Ishikawa (cell line): ENCODE data around the gene STPG2.

Experiments
- CEBPB ChIP-seq: IDR thresholded peaks from 2 replicates; pipeline ENCODE4 v1.6.1; 2012
- CREB1 ChIP-seq: IDR thresholded peaks from 2 replicates; pipeline ENCODE4 v1.6.1; 2012; ENCODE audit warnings: low read depth
- EGR1 ChIP-seq: IDR thresholded peaks from 2 replicates; pipeline ENCODE4 v1.6.1; 2012
- EP300 ChIP-seq: IDR thresholded peaks from 2 replicates; pipeline ENCODE4 v1.6.1; 2012; ENCODE audit warnings: borderline replicate concordance
- FOXM1 ChIP-seq: IDR thresholded peaks from 2 replicates; pipeline ENCODE4 v1.6.1; 2012; ENCODE audit warnings: low read depth, borderline replicate concordance
- MAX ChIP-seq: IDR thresholded peaks from 2 replicates; pipeline ENCODE4 v1.6.1; 2012
- NFIC ChIP-seq: IDR thresholded peaks from 2 replicates; pipeline ENCODE4 v1.6.1; 2012
- RAD21 ChIP-seq: IDR thresholded peaks from 2 replicates; pipeline ENCODE4 v1.6.1; 2012; ENCODE audit warnings: low read depth
- TAF1 ChIP-seq: IDR thresholded peaks from 2 replicates; pipeline ENCODE4 v1.6.1; 2012; ENCODE audit warnings: low read depth, mild to moderate bottlenecking
- TCF12 ChIP-seq: IDR thresholded peaks from 2 replicates; pipeline ENCODE4 v1.6.1; 2012; ENCODE audit warnings: low read depth
- TEAD4 ChIP-seq: IDR thresholded peaks from 2 replicates; pipeline ENCODE4 v1.6.1; 2012
- YY1 ChIP-seq: IDR thresholded peaks from 2 replicates; pipeline ENCODE4 v1.6.1; 2012; ENCODE audit warnings: low read depth
- ZBTB7A ChIP-seq: IDR thresholded peaks from 2 replicates; pipeline ENCODE4 v1.6.1; 2012; ENCODE audit warnings: low read depth
- TF ChIP-seq, protein P1 (sequence below): IDR thresholded peaks from 2 replicates; pipeline ENCODE4 v1.6.1; 2012
- TF ChIP-seq, protein P2 (sequence below): IDR thresholded peaks from 2 replicates; pipeline ENCODE4 v1.6.1; 2012; ENCODE audit warnings: low read depth, mild to moderate bottlenecking

STPG2 gene

GRCh38 chr4:97656044-97656720 lies 487.1 kb downstream of the STPG2 start:
- no peak for TF ChIP-seq MAX
- TF ChIP-seq NFIC = no peak
- TF ChIP-seq TCF12 = no peak
- no peak for TF ChIP-seq CREB1
- TF ChIP-seq, protein P1, sequence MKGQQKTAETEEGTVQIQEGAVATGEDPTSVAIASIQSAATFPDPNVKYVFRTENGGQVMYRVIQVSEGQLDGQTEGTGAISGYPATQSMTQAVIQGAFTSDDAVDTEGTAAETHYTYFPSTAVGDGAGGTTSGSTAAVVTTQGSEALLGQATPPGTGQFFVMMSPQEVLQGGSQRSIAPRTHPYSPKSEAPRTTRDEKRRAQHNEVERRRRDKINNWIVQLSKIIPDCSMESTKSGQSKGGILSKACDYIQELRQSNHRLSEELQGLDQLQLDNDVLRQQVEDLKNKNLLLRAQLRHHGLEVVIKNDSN = no peak
- TF ChIP-seq CEBPB = no peak
- TF ChIP-seq EP300 = no peak

DNA sequence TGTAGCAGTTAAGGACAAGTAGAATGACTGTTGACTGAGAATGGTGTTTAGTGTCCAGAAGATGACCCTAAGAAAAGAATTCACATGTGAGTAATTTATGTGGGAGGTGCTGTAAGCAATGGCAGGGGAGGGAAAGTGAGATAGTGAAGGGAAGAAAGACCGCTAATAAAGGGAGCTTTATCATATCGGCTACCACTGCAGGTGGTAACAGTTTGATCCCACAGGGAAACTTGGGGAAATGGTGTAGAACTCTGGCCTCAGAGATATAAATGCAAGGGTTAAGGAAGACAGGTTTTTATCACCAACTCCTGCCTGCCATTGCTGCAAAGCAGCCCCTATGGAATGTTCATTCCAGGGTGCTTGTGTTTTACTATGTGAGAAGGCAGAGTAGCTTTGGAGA lies 489.6 kb downstream of the STPG2 start:
- no peak for TF ChIP-seq TEAD4
- no peak for TF ChIP-seq YY1
- no peak for TF ChIP-seq TAF1
- no peak for TF ChIP-seq RAD21
- TF ChIP-seq CEBPB = no peak
- TF ChIP-seq ZBTB7A = no peak
- TF ChIP-seq MAX = no peak
- TF ChIP-seq EP300 = no peak
- no peak for TF ChIP-seq CREB1
- no peak for TF ChIP-seq FOXM1
- TF ChIP-seq NFIC = no peak
- TF ChIP-seq, protein P2, sequence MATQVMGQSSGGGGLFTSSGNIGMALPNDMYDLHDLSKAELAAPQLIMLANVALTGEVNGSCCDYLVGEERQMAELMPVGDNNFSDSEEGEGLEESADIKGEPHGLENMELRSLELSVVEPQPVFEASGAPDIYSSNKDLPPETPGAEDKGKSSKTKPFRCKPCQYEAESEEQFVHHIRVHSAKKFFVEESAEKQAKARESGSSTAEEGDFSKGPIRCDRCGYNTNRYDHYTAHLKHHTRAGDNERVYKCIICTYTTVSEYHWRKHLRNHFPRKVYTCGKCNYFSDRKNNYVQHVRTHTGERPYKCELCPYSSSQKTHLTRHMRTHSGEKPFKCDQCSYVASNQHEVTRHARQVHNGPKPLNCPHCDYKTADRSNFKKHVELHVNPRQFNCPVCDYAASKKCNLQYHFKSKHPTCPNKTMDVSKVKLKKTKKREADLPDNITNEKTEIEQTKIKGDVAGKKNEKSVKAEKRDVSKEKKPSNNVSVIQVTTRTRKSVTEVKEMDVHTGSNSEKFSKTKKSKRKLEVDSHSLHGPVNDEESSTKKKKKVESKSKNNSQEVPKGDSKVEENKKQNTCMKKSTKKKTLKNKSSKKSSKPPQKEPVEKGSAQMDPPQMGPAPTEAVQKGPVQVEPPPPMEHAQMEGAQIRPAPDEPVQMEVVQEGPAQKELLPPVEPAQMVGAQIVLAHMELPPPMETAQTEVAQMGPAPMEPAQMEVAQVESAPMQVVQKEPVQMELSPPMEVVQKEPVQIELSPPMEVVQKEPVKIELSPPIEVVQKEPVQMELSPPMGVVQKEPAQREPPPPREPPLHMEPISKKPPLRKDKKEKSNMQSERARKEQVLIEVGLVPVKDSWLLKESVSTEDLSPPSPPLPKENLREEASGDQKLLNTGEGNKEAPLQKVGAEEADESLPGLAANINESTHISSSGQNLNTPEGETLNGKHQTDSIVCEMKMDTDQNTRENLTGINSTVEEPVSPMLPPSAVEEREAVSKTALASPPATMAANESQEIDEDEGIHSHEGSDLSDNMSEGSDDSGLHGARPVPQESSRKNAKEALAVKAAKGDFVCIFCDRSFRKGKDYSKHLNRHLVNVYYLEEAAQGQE = no peak

- TF ChIP-seq TEAD4 (no peak), NFIC (no peak), EGR1 (no peak), RAD21 (no peak), FOXM1 (no peak), CEBPB (no peak), TAF1 (no peak), MAX (no peak), YY1 (no peak), ZBTB7A (no peak), TCF12 (no peak), CREB1 (no peak), EP300 (no peak)
- TF ChIP-seq, protein P1 = no peak
- TF ChIP-seq, protein P2 = no peak
These were observed 496.3 kb downstream of the STPG2 start for GRCh38 chr4:97646997-97647396.

DNA sequence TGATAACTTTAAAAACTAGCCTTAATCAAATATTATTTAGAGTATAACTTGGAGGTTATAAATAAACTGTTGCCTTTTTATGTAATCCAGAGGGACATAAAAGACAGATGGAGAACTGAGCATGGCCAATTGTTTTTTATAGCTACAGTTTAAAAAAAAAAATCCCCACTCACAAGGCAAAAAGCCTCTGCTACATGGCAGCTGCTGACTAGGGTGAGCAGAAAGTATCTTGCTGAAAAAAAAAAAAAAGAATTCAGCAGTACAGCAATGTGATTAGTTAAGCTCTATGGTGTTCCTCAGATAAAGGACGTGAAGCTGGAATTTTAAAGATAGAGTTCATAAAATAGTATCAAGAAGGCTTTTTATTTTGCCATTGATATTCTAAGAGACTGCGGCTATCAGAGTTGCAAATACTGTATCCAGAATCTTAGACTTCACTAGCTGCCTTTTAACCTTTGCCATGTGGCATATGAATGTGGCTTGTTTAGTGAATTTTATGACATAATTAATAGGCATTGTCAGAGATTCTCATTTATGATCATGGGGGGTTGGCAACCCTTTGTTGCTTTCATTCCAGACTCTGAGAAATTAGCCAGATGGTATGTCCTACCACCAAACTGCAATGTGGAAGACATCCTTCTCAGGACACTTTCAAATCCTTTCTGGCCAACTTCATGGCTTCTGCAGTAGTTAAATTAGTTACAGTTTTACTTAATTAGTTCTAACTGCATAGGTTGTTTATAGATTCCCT lies 498.0 kb downstream of the STPG2 start:
- no peak for TF ChIP-seq CREB1

DNA sequence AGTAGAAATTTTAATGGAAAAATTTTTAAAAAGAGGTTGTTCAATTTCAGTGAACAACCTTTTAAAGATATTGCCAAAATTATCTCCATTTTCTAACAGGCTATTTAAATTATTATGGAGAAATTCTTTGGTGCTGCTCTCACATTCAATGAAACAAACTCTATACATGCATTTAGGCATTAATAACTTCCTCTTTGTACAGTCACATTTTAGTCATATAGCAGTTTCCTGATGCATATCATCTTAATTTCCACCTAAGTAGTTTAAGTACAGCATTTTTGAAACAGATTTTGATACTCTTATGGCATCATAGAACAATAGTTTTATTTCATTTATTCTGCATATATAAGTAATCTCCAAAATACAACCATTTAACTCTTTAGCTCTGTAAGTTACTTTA lies 500.1 kb downstream of the STPG2 start:
- TF ChIP-seq TCF12 = no peak
- TF ChIP-seq CREB1 = no peak
- no peak for TF ChIP-seq ZBTB7A
- TF ChIP-seq MAX = no peak

DNA sequence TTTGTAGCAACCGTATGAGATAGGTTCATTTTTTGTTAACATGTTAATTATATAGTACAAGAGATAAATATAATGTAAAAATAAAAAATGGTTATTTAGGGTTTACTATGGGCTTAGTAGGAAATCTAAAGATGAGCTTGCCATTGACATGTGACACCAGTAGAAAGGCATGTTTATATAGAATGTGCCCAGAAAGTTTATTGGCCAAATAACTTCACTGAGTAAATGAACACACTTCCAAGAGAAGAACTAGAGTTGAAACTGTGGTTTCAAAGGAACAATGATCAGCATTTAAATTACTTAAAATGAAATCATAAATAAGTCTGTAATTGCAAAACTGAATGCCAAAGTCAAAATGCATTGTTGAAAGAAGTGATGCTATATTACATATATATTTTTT lies 503.3 kb downstream of the STPG2 start:
- TF ChIP-seq CREB1 (no peak), ZBTB7A (no peak), NFIC (no peak), RAD21 (no peak), TCF12 (no peak), TEAD4 (no peak), MAX (no peak), YY1 (no peak), TAF1 (no peak), EGR1 (no peak), EP300 (no peak), CEBPB (no peak)
- TF ChIP-seq, protein P1 = no peak
- TF ChIP-seq, protein P2 = no peak
